ENCODE measurements around the gene TRPM8. TPM values are rescaled to one million over a fixed set of nuclear protein-coding genes. Genes with fewer than 3 reads are reported as not detected.

TRPM8 gene
- total and polyA plus RNA-seq, 9 donors: 0.92 TPM; not detected in 8

- Histone ChIP-seq H3K27me3 (no peaks in the 10 kb centered on the region), H3K4me3 (no peak overlapping the region), H3K4me1 (ENCODE audit: insufficient read depth) (no peaks in the 10 kb centered on the region), H3K27ac (no peak overlapping the region), H3K36me3 (no peaks in the 10 kb centered on the region), H3K9me3 (peaks cover 0 to 3% of the 10 kb centered on the region in 2 donors)
- TF ChIP-seq CTCF (IDR thresholded peaks at IDR 0.05) (no peak), EP300 (IDR thresholded peaks at IDR 0.05) (no peak), POLR2A (IDR thresholded peaks at IDR 0.05) (no peak)
- 6 to 21% (median 10%) methylated on average over 10 of the region's 10 CpGs for WGBS, 3 donors
- intact Hi-C loops (cut with DNase I): no loop called here
- no peak for DNase-seq
Observed at GRCh38 chr2:234025466-234025865, 108.3 kb downstream of the TRPM8 start.

DNA sequence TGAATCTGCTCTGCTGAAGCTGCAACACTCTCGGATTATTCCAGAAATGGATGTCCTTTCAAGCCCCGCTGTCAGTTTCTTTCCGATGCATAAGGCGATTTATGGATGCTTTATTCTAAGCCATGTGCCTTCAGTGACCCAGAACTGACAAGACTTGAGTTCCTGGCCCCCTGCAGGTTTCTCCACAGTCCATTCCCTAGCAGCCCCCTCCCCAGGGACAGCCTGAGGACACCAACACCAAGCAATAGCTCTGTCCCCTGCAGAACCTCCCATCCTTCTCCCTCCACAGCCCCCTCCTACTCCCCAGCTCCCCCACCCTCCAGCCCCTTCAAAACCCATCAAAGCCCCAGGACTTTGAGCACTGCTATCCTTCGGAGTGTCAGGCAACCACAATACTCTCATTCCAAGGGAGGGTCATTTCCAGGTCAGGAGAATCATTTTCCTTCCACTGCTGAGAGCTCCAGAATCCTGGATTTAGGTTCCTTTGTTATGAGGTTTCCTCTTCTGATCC is 108.8 kb downstream of the TRPM8 start:
- H3K4me3 ChIP-seq: no peak overlapping the region
- DNase-seq: no peak
- no peak for TF ChIP-seq CTCF (IDR thresholded peaks at IDR 0.05)
- no peak for TF ChIP-seq EP300 (IDR thresholded peaks at IDR 0.05)
- TF ChIP-seq POLR2A (IDR thresholded peaks at IDR 0.05): no peak
- no peak overlapping the region for H3K27ac ChIP-seq
- H3K9me3 ChIP-seq: peaks cover 0 to 3% of the 10 kb centered on the region in 2 donors
- no peaks in the 10 kb centered on the region for H3K4me1 ChIP-seq (ENCODE audit: insufficient read depth)
- 11 to 26% (median 18%) methylated on average over 5 of the region's 5 CpGs for WGBS, 3 donors
- intact Hi-C loops (cut with DNase I): no loop called here
- H3K36me3 ChIP-seq: no peaks in the 10 kb centered on the region
- H3K27me3 ChIP-seq: no peaks in the 10 kb centered on the region

DNA sequence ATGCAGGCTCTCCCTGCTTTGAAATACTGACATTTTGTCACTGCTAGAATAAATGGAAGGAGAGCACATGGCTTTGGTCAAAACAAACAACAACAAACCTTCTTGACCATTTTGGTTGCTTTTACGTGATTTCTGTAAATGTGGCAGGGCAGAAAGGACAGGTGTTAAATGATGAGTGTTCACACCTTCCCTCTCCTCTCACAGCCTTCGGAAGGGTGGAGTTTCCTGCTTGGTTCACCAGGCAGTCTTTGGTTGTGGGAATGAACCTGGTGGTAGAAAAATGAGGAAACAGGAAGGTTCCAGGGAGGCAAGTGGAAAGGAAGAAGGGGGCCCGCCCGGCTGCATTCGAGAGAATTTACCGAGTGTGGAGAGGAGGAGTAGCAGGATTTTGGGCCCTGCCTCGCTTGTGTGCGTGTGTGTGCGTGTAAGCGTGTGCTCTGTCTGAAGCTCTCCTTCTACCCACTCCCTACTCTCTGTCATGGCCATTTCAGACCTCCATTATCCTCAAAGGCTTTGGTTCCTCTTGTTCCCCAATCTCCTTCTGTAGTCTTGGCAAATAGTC is 109.6 kb downstream of the TRPM8 start:
- no peak for TF ChIP-seq EP300 (IDR thresholded peaks at IDR 0.05)
- TF ChIP-seq POLR2A (IDR thresholded peaks at IDR 0.05): no peak
- no peak for TF ChIP-seq CTCF (IDR thresholded peaks at IDR 0.05)
- no peaks in the 10 kb centered on the region for H3K4me1 ChIP-seq (ENCODE audit: insufficient read depth)

DNA sequence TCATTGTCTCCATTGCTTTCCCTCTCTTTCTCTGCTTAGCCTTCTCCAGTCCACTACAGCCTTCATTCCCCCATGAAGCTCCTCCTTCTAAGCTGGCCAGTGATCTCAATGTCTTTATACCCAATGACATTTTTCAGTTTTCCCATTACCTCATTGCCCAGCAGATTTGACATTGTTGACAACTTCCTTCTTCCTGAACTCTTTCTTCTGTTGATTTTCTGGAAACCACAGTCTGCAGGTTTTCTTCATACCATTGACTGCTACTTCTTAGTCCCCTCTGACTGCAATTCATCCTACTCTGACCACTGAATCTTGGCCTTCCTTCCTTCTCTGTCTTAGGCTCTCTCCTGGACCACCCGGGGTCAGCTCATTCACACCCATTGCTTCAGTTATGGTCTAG is 110.5 kb downstream of the TRPM8 start:
- no peaks in the 10 kb centered on the region for H3K27me3 ChIP-seq
- WGBS, 3 donors: 84 to 93% (median 91%) methylated on average over 1 of the region's 1 CpG
- DNase-seq: no peak
- no peaks in the 10 kb centered on the region for H3K9me3 ChIP-seq
- no peak overlapping the region for H3K27ac ChIP-seq
- TF ChIP-seq POLR2A (IDR thresholded peaks at IDR 0.05): no peak
- no peak for TF ChIP-seq CTCF (IDR thresholded peaks at IDR 0.05)
- no peak for TF ChIP-seq EP300 (IDR thresholded peaks at IDR 0.05)
- H3K4me1 ChIP-seq (ENCODE audit: insufficient read depth): no peaks in the 10 kb centered on the region
- intact Hi-C loops (cut with DNase I): no loop called here
- no peak overlapping the region for H3K4me3 ChIP-seq
- H3K36me3 ChIP-seq: no peaks in the 10 kb centered on the region

More for the DNA sequence above, 109.6 kb downstream of the TRPM8 start:
- Histone ChIP-seq H3K4me3 (no peak overlapping the region), H3K9me3 (peaks cover 0 to 3% of the 10 kb centered on the region in 2 donors), H3K27ac (no peak overlapping the region), H3K36me3 (no peaks in the 10 kb centered on the region), H3K27me3 (no peaks in the 10 kb centered on the region)
- WGBS, 3 donors: 88 to 91% (median 89%) methylated on average over 10 of the region's 10 CpGs
- intact Hi-C loops (cut with DNase I): no loop called here
- DNase-seq: no peak

All from ovary (tissue), 9 donors.